H9 (cell line): ENCODE measurements around the gene COA5. TPM values are rescaled to one million over a fixed set of nuclear protein-coding genes. Genes with fewer than 3 reads are reported as not detected.

Experiments used
- DNase-seq: peaks from one replicate; pipeline ENCODE4 v3.0.0-alpha.2; 2017
- H2AFZ ChIP-seq: one replicate; pipeline ENCODE4 v1.6.1; 2013; ENCODE audit warnings: mild to moderate bottlenecking, low read length, control low read depth, moderate library complexity
- H2AK5ac ChIP-seq: 2 replicates; pipeline ENCODE4 v1.6.1; 2013; ENCODE audit warnings: low read length, control low read depth, mixed read lengths; ENCODE audit not compliant: insufficient read length
- H2BK120ac ChIP-seq: one replicate; pipeline ENCODE4 v1.6.1; 2013; ENCODE audit warnings: low read depth, mild to moderate bottlenecking, low read length, control low read depth, inconsistent platforms; ENCODE audit not compliant: poor library complexity, severe bottlenecking
- H2BK12ac ChIP-seq: 2 replicates; pipeline ENCODE4 v1.6.1; 2013; ENCODE audit warnings: low read length, control low read depth, mixed read lengths, low read depth; ENCODE audit not compliant: insufficient read length
- H2BK15ac ChIP-seq: 2 replicates; pipeline ENCODE4 v1.6.1; 2013; ENCODE audit warnings: low read depth, low read length, control low read depth
- H2BK20ac ChIP-seq: one replicate; pipeline ENCODE4 v1.6.1; 2013; ENCODE audit warnings: low read depth, mild to moderate bottlenecking, low read length, control low read depth, inconsistent platforms; ENCODE audit not compliant: poor library complexity, severe bottlenecking
- H2BK5ac ChIP-seq: 2 replicates; pipeline ENCODE4 v1.6.1; 2013; ENCODE audit warnings: low read length, control low read depth, mixed read lengths; ENCODE audit not compliant: insufficient read length
- H3K14ac ChIP-seq: 2 replicates; pipeline ENCODE4 v1.6.1; 2013; ENCODE audit warnings: low read length, control low read depth; ENCODE audit not compliant: insufficient read depth
- H3K18ac ChIP-seq: 2 replicates; pipeline ENCODE4 v1.6.1; 2013; ENCODE audit warnings: low read depth, mild to moderate bottlenecking, mixed read lengths, low read length, control low read depth; ENCODE audit not compliant: insufficient read length
- H3K23ac ChIP-seq: 2 replicates; pipeline ENCODE4 v1.6.1; 2013; ENCODE audit warnings: low read length, control low read depth, mixed read lengths, low read depth; ENCODE audit not compliant: insufficient read length
- H3K23me2 ChIP-seq: 2 replicates; pipeline ENCODE4 v1.6.1; 2013; ENCODE audit warnings: low read depth, mild to moderate bottlenecking, mixed read lengths, low read length, control low read depth; ENCODE audit not compliant: insufficient read length, poor library complexity, severe bottlenecking
- H3K27ac ChIP-seq: 2 replicates; pipeline ENCODE4 v1.5.1; 2013; ENCODE audit warnings: low read length, control low read depth, mixed read lengths, low read depth; ENCODE audit not compliant: insufficient read length
- H3K27me3 ChIP-seq: 2 replicates; pipeline ENCODE4 v1.6.1; 2013; ENCODE audit warnings: low read length, control low read depth, inconsistent platforms; ENCODE audit not compliant: insufficient read depth
- H3K4ac ChIP-seq: 2 replicates; pipeline ENCODE4 v1.6.1; 2013; ENCODE audit warnings: low read depth, mild to moderate bottlenecking, control low read depth, inconsistent platforms, low read length, moderate library complexity
- H3K4me1 ChIP-seq: 2 replicates; pipeline ENCODE4 v1.6.1; 2013; ENCODE audit warnings: low read length, control low read depth, inconsistent platforms; ENCODE audit not compliant: insufficient read depth
- H3K4me2 ChIP-seq: 2 replicates; pipeline ENCODE4 v1.6.1; 2013; ENCODE audit warnings: low read length, control low read depth, mixed read lengths; ENCODE audit not compliant: insufficient read length, insufficient read depth
- H3K56ac ChIP-seq: 2 replicates; pipeline ENCODE4 v1.6.1; 2013; ENCODE audit warnings: low read depth, mild to moderate bottlenecking, mixed read lengths, low read length, control low read depth; ENCODE audit not compliant: insufficient read length
- H3K79me1 ChIP-seq: 2 replicates; pipeline ENCODE4 v1.6.1; 2013; ENCODE audit warnings: low read depth, mild to moderate bottlenecking, moderate library complexity, low read length, control low read depth, inconsistent platforms; ENCODE audit not compliant: insufficient read depth, poor library complexity, severe bottlenecking
- H3K79me2 ChIP-seq: 2 replicates; pipeline ENCODE4 v1.6.1; 2013; ENCODE audit warnings: low read length, control low read depth, inconsistent platforms; ENCODE audit not compliant: insufficient read depth
- H3K9ac ChIP-seq: 2 replicates; pipeline ENCODE4 v1.6.1; 2013; ENCODE audit warnings: low read length, control low read depth, mixed read lengths; ENCODE audit not compliant: insufficient read length; ENCODE audit errors: extremely low read depth
- H3K9me3 ChIP-seq: one replicate; pipeline ENCODE4 v1.6.1; 2013; ENCODE audit warnings: low read depth, low read length, inconsistent platforms; ENCODE audit not compliant: control insufficient read depth
- H3T11ph ChIP-seq: one replicate; pipeline ENCODE4 v1.6.1; 2013; ENCODE audit warnings: mild to moderate bottlenecking, low read length, control low read depth, inconsistent platforms
- H4K20me1 ChIP-seq: one replicate; pipeline ENCODE4 v1.6.1; 2013; ENCODE audit not compliant: control insufficient read depth, insufficient read length, insufficient read depth
- H4K5ac ChIP-seq: 2 replicates; pipeline ENCODE4 v1.6.1; 2013; ENCODE audit warnings: low read depth, mild to moderate bottlenecking, mixed read lengths, low read length, control low read depth; ENCODE audit not compliant: insufficient read length
- H4K8ac ChIP-seq: replicated peaks from 2 replicates; pipeline ENCODE4 v1.6.1; 2013; ENCODE audit warnings: low read length, control low read depth, mixed read lengths, low read depth; ENCODE audit not compliant: insufficient read length
- H4K91ac ChIP-seq: 2 replicates; pipeline ENCODE4 v1.6.1; 2013; ENCODE audit warnings: low read depth, mild to moderate bottlenecking, moderate library complexity, mixed read lengths, low read length, control low read depth; ENCODE audit not compliant: insufficient read length
- H3K27ac Mint-ChIP-seq, 3 experiments: 2 replicates in 2 of 3; 3 replicates in 1 of 3; pipeline ENCODE4 v1.8.0; 2020 to 2021; ENCODE audit warnings: mixed read lengths in 3 of 3, mild to moderate bottlenecking in 1 of 3, moderate library complexity in 1 of 3
- H3K27me3 Mint-ChIP-seq: 2 replicates; pipeline ENCODE4 v1.8.0; 2021; ENCODE audit warnings: low read depth, mild to moderate bottlenecking, moderate library complexity, mixed read lengths
- H3K36me3 Mint-ChIP-seq, 3 experiments: 2 replicates in 2 of 3; 3 replicates in 1 of 3; pipeline ENCODE4 v1.8.0; 2020 to 2021; ENCODE audit warnings: low read depth in 3 of 3, mixed read lengths in 3 of 3; ENCODE audit not compliant: insufficient read depth in 1 of 3
- H3K4me1 Mint-ChIP-seq, 2 experiments: 2 replicates each; pipeline ENCODE4 v1.8.0; 2020; ENCODE audit warnings: mixed read lengths in 2 of 2
- H3K4me3 Mint-ChIP-seq, 2 experiments: 2 replicates in 1 of 2; 3 replicates in 1 of 2; pipeline ENCODE4 v1.8.0; 2020 to 2021; ENCODE audit warnings: mild to moderate bottlenecking in 2 of 2, mixed read lengths in 2 of 2, moderate library complexity in 1 of 2
- H3K9me3 Mint-ChIP-seq, 2 experiments: 2 replicates in 1 of 2; 3 replicates in 1 of 2; pipeline ENCODE4 v1.8.0; 2020; ENCODE audit warnings: mild to moderate bottlenecking in 2 of 2, mixed read lengths in 2 of 2, moderate library complexity in 1 of 2
- WGBS: extraction: QIAGEN DNeasy Blood & Tissue Kit; methylation state at CpG from one replicate; pipeline ENCODE4 v1.1.7; 2013; ENCODE audit warnings: missing lambda C conversion rate, low lambda C conversion rate, mixed read lengths; ENCODE audit not compliant: insufficient read length; ENCODE audit errors: extremely low coverage; 5-methylcytosine and 5-hydroxymethylcytosine counted together
- total RNA-seq: library from RNA; stranded (reverse); gene quantifications from 2 replicates; pipeline ENCODE4 v1.2.1, GENCODE V29; 2021
- TF ChIP-seq, protein P1 (sequence below): fragments of 200-600 bp; sonication (generic); conservative IDR thresholded peaks from 3 replicates; pipeline ENCODE4 v1.8.0; 2021; ENCODE audit warnings: antibody characterized with exemption, mild to moderate bottlenecking

The COA5 gene
- total RNA-seq, 1 experiment from 2014 or later, result 23.6 TPM

DNA sequence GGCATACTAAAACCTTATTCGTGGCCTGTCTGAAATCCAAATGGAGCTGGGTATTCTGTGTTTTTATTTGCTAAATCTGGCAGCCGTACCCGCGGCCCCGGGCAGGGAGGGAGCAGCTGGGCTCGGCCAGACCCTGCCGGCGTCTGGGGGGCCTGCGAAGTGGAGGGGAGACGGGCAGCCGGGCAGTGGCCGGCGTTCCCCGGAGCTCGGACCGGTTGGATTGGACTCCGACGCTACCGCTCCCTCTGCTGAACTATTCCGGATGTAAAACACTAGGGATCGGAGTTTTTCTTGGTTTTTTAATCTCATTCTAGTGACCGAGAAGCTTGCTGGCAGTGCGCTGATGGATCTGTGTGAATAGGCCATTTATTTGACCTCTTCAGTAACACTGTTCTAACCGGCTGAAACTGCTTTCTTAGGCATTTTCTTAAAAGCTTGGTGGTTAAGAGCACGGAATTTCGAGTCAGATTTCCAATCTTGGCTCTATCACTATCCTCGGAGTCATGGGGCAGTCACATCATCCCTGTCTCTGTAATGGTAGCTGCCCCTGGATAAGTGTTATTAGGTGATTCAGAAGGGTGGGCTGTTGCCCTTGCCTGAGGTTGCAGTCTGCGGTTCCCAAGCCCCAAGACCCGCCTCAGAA is 771 bp upstream of the COA5 start:
- Mint-ChIP-seq H3K9me3 (no peaks in the 10 kb centered on the region), H3K4me1 (peaks cover 18 to 21% of the 10 kb centered on the region in 2 experiments), H3K4me3 (peak overlapping the region; percentile 85 to 86), H3K36me3 (peaks cover 9 to 39% (median 38%) of the 10 kb centered on the region in 3 experiments; a peak in 6 of 7 replicates), H3K27me3 (no peaks in the 10 kb centered on the region), H3K27ac (peak overlapping the region; percentile 91 to 96 (median 92))
- no peak overlapping the region for H3K23ac ChIP-seq
- H2AK5ac ChIP-seq, result no peak overlapping the region
- H2BK120ac ChIP-seq, result no peak overlapping the region
- H3K4me1 ChIP-seq, result no peaks in the 10 kb centered on the region; the same call in 1 of the 2 replicates
- H3K9me3 ChIP-seq, result no peaks in the 10 kb centered on the region
- H3K79me1 ChIP-seq, result peaks cover 7% of the 10 kb centered on the region
- H4K91ac ChIP-seq, result no peak overlapping the region
- H3K79me2 ChIP-seq, result peaks cover 15% of the 10 kb centered on the region; the same call in 1 of the 2 replicates
- H3K4ac ChIP-seq, result no peak overlapping the region
- no peak overlapping the region for H3K56ac ChIP-seq
- no CpG with 5 or more reads among the region's 29 CpGs for WGBS
- no peaks in the 10 kb centered on the region for H3K27me3 ChIP-seq
- H2BK15ac ChIP-seq, result no peak overlapping the region
- peak overlapping the region; percentile 95 for H3K4me2 ChIP-seq
- H3K18ac ChIP-seq, result peak overlapping the region; percentile 7
- TF ChIP-seq, protein P1, sequence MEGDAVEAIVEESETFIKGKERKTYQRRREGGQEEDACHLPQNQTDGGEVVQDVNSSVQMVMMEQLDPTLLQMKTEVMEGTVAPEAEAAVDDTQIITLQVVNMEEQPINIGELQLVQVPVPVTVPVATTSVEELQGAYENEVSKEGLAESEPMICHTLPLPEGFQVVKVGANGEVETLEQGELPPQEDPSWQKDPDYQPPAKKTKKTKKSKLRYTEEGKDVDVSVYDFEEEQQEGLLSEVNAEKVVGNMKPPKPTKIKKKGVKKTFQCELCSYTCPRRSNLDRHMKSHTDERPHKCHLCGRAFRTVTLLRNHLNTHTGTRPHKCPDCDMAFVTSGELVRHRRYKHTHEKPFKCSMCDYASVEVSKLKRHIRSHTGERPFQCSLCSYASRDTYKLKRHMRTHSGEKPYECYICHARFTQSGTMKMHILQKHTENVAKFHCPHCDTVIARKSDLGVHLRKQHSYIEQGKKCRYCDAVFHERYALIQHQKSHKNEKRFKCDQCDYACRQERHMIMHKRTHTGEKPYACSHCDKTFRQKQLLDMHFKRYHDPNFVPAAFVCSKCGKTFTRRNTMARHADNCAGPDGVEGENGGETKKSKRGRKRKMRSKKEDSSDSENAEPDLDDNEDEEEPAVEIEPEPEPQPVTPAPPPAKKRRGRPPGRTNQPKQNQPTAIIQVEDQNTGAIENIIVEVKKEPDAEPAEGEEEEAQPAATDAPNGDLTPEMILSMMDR, result no peak
- H4K8ac ChIP-seq, result no peak overlapping the region
- no peak overlapping the region for H3K27ac ChIP-seq
- H3K9ac ChIP-seq, result peak overlapping the region; percentile 84
- H3K23me2 ChIP-seq, result peaks cover 14% of the 10 kb centered on the region
- no peak overlapping the region for H2BK20ac ChIP-seq
- H3K14ac ChIP-seq, result peak overlapping the region; percentile 68; the same call in 1 of the 2 replicates
- no peak overlapping the region for H3T11ph ChIP-seq
- no peak overlapping the region for H2BK12ac ChIP-seq
- no peak overlapping the region for H2AFZ ChIP-seq
- H4K20me1 ChIP-seq, result peaks cover 4% of the 10 kb centered on the region
- H2BK5ac ChIP-seq, result no peak overlapping the region
- DNase-seq, result no peak
- H4K5ac ChIP-seq, result no peak overlapping the region
